Keratinocyte (primary cell): ENCODE results near the gene EXOC3L1. TPM values are rescaled to one million over a fixed set of nuclear protein-coding genes. Genes with fewer than 3 reads are reported as not detected.

ENCODE experiments used
- DNase-seq: peaks from one replicate; pipeline ENCODE4 v3.0.0-alpha.2; 2011; ENCODE audit warnings: low read depth, missing footprints, low spot score
- FAIRE-seq: peaks from 2 replicates; lab custom pipeline; 2011; peaks lifted over from hg19 to GRCh38; lab: Jason Lieb, UNC
- H2AFZ ChIP-seq: 2 replicates; pipeline ENCODE4 v1.6.0; 2012; ENCODE audit warnings: low read length, control low read depth, inconsistent platforms; ENCODE audit not compliant: control insufficient read depth
- H3K27ac ChIP-seq: 2 replicates; pipeline ENCODE4 v1.5.1; 2011; ENCODE audit warnings: low read length; ENCODE audit not compliant: control insufficient read depth, insufficient read depth
- H3K27me3 ChIP-seq: 3 replicates; pipeline ENCODE4 v1.6.0; 2011; ENCODE audit warnings: low read length; ENCODE audit not compliant: control insufficient read depth, insufficient read depth; ENCODE audit errors: extremely low read depth
- H3K36me3 ChIP-seq, 2 experiments: 2 replicates in 1 of 2; 3 replicates in 1 of 2; pipeline ENCODE4 v1.5.1; 2011; ENCODE audit warnings: low read length in 2 of 2, mild to moderate bottlenecking in 1 of 2; ENCODE audit not compliant: control insufficient read depth in 2 of 2, insufficient read depth in 2 of 2; ENCODE audit errors: extremely low read depth in 1 of 2
- H3K4me1 ChIP-seq: 3 replicates; pipeline ENCODE4 v1.5.1; 2011; ENCODE audit warnings: low read length; ENCODE audit not compliant: control insufficient read depth, insufficient read depth; ENCODE audit errors: extremely low read depth
- H3K4me2 ChIP-seq: 3 replicates; pipeline ENCODE4 v1.6.0; 2011; ENCODE audit warnings: low read depth, low read length; ENCODE audit not compliant: control insufficient read depth, insufficient read depth; ENCODE audit errors: extremely low read depth
- H3K4me3 ChIP-seq, 3 experiments: fragments of 200-600 bp in 1 of 3; sonication (generic) in 1 of 3; 2 replicates in 2 of 3; 3 replicates in 1 of 3; pipeline ENCODE4 v1.5.1; 2011 to 2016; ENCODE audit warnings: low read length in 3 of 3, mild to moderate bottlenecking in 3 of 3, control low read depth in 2 of 3, inconsistent platforms in 1 of 3, low read depth in 1 of 3, mixed read lengths in 1 of 3, mixed run types in 1 of 3, moderate library complexity in 1 of 3; ENCODE audit not compliant: control insufficient read depth in 2 of 3, insufficient read depth in 2 of 3; ENCODE audit errors: extremely low read depth in 1 of 3
- H3K79me2 ChIP-seq: 2 replicates; pipeline ENCODE4 v1.6.0; 2012; ENCODE audit warnings: low read length; ENCODE audit not compliant: control insufficient read depth, insufficient read depth
- H3K9ac ChIP-seq: 3 replicates; pipeline ENCODE4 v1.6.0; 2011; ENCODE audit warnings: low read length; ENCODE audit not compliant: control insufficient read depth, insufficient read depth; ENCODE audit errors: extremely low read depth
- H3K9me1 ChIP-seq: 3 replicates; pipeline ENCODE4 v1.6.0; 2011; ENCODE audit warnings: low read length; ENCODE audit not compliant: control insufficient read depth, insufficient read depth; ENCODE audit errors: extremely low read depth
- H3K9me3 ChIP-seq: 2 replicates; pipeline ENCODE4 v1.5.1; 2012; ENCODE audit warnings: low read depth, low read length; ENCODE audit not compliant: control insufficient read depth
- H4K20me1 ChIP-seq: 3 replicates; pipeline ENCODE4 v1.6.0; 2011; ENCODE audit warnings: low read length; ENCODE audit not compliant: control insufficient read depth, insufficient read depth; ENCODE audit errors: extremely low read depth
- EZH2 ChIP-seq: IDR thresholded peaks from one replicate; pipeline ENCODE4 v1.6.1; 2012; ENCODE audit warnings: inconsistent platforms, mild to moderate bottlenecking, low read length, moderate library complexity
- dilution Hi-C: fragments of 300-500 bp; cut with MboI; formaldehyde crosslinking; loops from one replicate; pipeline ENCODE4 v1.7.0; 2020; ENCODE audit warnings: low sequenced_read_pairs; ENCODE audit not compliant: extremely low pct_ligation_motif_present
- polyA minus RNA-seq, 3 experiments: library from RNA; depleted of rRNA, polyadenylated mRNA; stranded (reverse); fragments of >200 nt; gene quantifications; 1 replicate in 1 of 3; 2 replicates in 1 of 3; 3 replicates in 1 of 3; pipeline ENCODE4 v1.2.3, GENCODE V29; 2011
- polyA plus RNA-seq, 5 experiments: library from polyadenylated mRNA; depleted of rRNA in 3 of 5; stranded (reverse) in 3 of 5; stranded (forward) in 1 of 5; unstranded in 1 of 5; fragments of >200 nt; gene quantifications; 1 replicate in 1 of 5; 2 replicates in 3 of 5; 3 replicates in 1 of 5; pipeline versions ENCODE4 v1.2.1 to v1.2.3, GENCODE V29; 2011 to 2012; ENCODE audit warnings: missing spikeins in 2 of 5, low read depth in 1 of 5, low replicate concordance in 1 of 5
- TF ChIP-seq, protein P1 (sequence below), 3 experiments: IDR thresholded peaks in 1 of 3; conservative IDR thresholded peaks in 1 of 3; optimal IDR thresholded peaks in 1 of 3; 2 replicates in 2 of 3; 3 replicates in 1 of 3; pipeline versions ENCODE3 to v1.5.1; 2011; ENCODE audit warnings: low read length in 3 of 3, mild to moderate bottlenecking in 3 of 3, moderate library complexity in 2 of 3, control low read depth in 1 of 3, inconsistent platforms in 1 of 3; ENCODE audit not compliant: insufficient read depth in 2 of 3; ENCODE audit errors: extremely low read depth in 1 of 3

Gene EXOC3L1, protein sequence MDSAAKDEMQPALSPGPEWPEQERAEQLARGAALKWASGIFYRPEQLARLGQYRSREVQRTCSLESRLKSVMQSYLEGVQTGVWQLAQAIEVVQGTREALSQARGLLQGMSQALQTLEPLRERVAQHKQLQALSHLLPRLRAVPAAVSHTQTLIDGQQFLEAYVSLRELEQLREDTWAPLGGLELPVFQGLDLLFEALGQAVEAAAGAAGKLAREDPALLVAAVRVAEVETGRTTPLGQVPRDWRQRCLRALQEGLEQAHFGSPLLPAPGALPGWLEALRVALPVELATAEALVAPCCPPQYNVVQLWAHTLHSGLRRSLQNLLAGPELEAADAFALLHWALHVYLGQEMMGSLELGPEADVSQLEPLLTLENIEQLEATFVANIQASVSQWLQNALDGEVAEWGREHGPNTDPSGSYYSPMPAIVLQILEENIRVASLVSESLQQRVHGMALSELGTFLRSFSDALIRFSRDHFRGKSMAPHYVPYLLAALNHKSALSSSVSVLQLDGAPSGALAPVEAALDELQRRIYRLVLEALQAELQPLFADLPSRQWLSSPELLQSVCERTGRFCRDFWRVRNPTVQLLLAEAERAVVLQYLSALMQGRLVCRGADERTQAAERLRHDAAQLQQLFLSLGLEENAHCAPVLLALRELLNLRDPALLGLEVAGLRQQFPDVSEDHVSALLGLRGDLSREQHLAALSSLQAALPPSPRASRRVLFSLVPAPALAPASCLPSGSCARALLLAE
- polyA plus RNA-seq (not detected in 3 replicates), polyA minus RNA-seq (not detected in 3 replicates)
- polyA plus RNA-seq (2011; ENCODE audit: low read depth) = not detected
- polyA plus RNA-seq (2011; cell fraction: cytosol; rRNA removed) = not detected in 2 replicates
- not detected in 2 replicates for polyA plus RNA-seq (2011; cell fraction: nucleus; rRNA removed)
- 0.05 and 0.21 TPM in 2 replicates for polyA plus RNA-seq (2012; ENCODE audit: low replicate concordance)
- not detected for polyA minus RNA-seq (2011; cell fraction: cytosol; rRNA and poly(A)+ RNA removed)
- not detected in 2 replicates for polyA minus RNA-seq (2011; cell fraction: nucleus; rRNA and poly(A)+ RNA removed)

DNA sequence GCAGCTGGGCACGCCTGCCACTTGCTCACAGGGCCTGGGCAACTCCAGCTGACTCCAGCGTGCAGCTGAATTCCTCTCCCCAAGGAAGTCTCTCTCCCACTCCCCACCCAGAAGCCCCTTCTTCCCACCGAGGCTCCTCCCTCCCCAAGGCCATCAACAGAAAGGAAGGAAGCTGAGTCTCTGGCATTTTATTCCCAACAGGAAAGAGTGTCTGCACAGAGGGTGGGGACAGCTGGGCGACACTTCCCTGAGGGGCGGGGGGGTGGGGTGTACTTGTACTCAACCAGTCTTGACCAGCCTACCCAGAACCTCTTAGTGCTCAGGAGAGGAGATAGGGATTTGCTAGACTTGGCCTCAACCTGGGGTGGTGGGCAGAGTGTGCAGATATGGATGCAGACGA is at the start of gene EXOC3L1:
Gene EXOC3L1, minus strand, starts transcription at position 96 of the 400 bp plus-strand sequence. CDS start 460 bp downstream, outside the sequence.
- peaks cover 4% of the 10 kb centered on the region for H3K9me1 ChIP-seq
- H3K4me2 ChIP-seq = no peak within 1 kb of the TSS
- H3K36me3 ChIP-seq = peaks cover 13 to 17% of the 10 kb centered on the region in 2 experiments
- no peak within 1 kb of the TSS for H2AFZ ChIP-seq
- dilution Hi-C loops = no loop called here
- H3K9ac ChIP-seq = no peak within 1 kb of the TSS
- H3K79me2 ChIP-seq = peaks cover 31% of the 10 kb centered on the region
- no peak within 1 kb of the TSS for H3K27ac ChIP-seq
- H4K20me1 ChIP-seq = peaks cover 4% of the 10 kb centered on the region
- DNase-seq (no peak), FAIRE-seq (no peak)
- no peak within 1 kb of the TSS for H3K4me3 ChIP-seq
- H3K4me1 ChIP-seq = peaks cover 18% of the 10 kb centered on the region
- TF ChIP-seq EZH2 = no peak
- TF ChIP-seq, protein P1, sequence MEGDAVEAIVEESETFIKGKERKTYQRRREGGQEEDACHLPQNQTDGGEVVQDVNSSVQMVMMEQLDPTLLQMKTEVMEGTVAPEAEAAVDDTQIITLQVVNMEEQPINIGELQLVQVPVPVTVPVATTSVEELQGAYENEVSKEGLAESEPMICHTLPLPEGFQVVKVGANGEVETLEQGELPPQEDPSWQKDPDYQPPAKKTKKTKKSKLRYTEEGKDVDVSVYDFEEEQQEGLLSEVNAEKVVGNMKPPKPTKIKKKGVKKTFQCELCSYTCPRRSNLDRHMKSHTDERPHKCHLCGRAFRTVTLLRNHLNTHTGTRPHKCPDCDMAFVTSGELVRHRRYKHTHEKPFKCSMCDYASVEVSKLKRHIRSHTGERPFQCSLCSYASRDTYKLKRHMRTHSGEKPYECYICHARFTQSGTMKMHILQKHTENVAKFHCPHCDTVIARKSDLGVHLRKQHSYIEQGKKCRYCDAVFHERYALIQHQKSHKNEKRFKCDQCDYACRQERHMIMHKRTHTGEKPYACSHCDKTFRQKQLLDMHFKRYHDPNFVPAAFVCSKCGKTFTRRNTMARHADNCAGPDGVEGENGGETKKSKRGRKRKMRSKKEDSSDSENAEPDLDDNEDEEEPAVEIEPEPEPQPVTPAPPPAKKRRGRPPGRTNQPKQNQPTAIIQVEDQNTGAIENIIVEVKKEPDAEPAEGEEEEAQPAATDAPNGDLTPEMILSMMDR (optimal IDR thresholded peaks at IDR 0.05 in 1 of 3, IDR thresholded peaks at IDR 0.05 in 1 of 3, conservative IDR thresholded peaks at IDR 0.05 in 1 of 3; ENCODE audit: extremely low read depth in 1 of 3, insufficient read depth in 2 of 3, low read length in 3 of 3) = no peak
- H3K27me3 ChIP-seq = no peaks in the 10 kb centered on the region
- H3K9me3 ChIP-seq = no peaks in the 10 kb centered on the region

DNA sequence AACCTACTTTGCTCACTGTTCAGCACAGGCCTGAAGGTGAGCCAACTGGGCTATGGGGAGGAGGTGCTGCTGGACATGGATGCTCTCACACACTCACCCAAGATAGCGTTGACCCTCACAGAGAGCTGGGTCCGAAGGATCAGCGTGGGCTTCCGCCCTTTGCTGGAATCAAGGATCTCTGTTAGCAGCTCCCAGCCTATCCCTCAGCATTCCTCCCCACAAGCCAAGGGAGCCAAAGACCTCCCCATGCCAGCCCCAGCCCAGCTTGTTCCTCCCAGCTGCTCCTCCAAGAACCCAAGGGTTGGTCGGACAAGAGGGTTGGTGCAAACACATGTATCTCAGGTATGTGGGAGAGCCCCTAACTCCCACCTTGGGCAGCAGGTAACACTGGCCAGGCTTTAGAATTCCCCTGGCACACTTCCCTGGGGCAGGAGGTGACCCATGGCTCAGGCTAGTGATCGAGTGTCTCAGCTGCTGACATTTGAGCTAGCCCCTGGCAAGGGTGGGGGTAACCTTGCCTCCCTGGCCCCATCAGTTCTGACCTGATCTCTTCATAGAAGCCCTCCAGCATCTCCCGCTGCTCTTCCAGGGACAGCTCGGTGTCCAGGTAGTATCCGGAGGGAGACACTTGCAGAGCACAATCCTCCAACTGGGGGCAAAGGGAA is 49.0 kb upstream of the EXOC3L1 start:
- H3K9ac ChIP-seq = no peak overlapping the region
- dilution Hi-C loops = no loop called here
- H3K9me3 ChIP-seq = no peaks in the 10 kb centered on the region
- TF ChIP-seq, protein P1 (optimal IDR thresholded peaks at IDR 0.05 in 1 of 3, IDR thresholded peaks at IDR 0.05 in 1 of 3, conservative IDR thresholded peaks at IDR 0.05 in 1 of 3; ENCODE audit: extremely low read depth in 1 of 3, insufficient read depth in 2 of 3, low read length in 3 of 3) = no peak
- TF ChIP-seq EZH2 = no peak
- no peak overlapping the region for H3K4me3 ChIP-seq
- no peaks in the 10 kb centered on the region for H4K20me1 ChIP-seq
- H3K4me1 ChIP-seq = peaks cover 48% of the 10 kb centered on the region
- FAIRE-seq (no peak), DNase-seq (no peak)
- no peaks in the 10 kb centered on the region for H3K27me3 ChIP-seq
- H3K79me2 ChIP-seq = peaks cover 23% of the 10 kb centered on the region
- H3K9me1 ChIP-seq = peaks cover 2% of the 10 kb centered on the region
- no peak overlapping the region for H2AFZ ChIP-seq
- no peak overlapping the region for H3K27ac ChIP-seq
- H3K36me3 ChIP-seq = peaks cover 25 to 26% of the 10 kb centered on the region in 2 experiments
- no peak overlapping the region for H3K4me2 ChIP-seq
